Astrocyte (in vitro differentiated cells and primary cell): Measurements from ENCODE around the gene IRF9.

ENCODE experiments used
- EZH2 ChIP-seq: IDR thresholded peaks from 2 replicates; pipeline ENCODE4 v1.6.1; 2012; ENCODE audit warnings: mild to moderate bottlenecking, low read length, inconsistent platforms; ENCODE audit not compliant: insufficient read depth
- TF ChIP-seq, protein P1 (sequence below): IDR thresholded peaks from 2 replicates; pipeline ENCODE4 v1.5.1; 2011; ENCODE audit warnings: low read depth, mild to moderate bottlenecking, inconsistent platforms, low read length, moderate library complexity; ENCODE audit not compliant: insufficient read depth

DNA sequence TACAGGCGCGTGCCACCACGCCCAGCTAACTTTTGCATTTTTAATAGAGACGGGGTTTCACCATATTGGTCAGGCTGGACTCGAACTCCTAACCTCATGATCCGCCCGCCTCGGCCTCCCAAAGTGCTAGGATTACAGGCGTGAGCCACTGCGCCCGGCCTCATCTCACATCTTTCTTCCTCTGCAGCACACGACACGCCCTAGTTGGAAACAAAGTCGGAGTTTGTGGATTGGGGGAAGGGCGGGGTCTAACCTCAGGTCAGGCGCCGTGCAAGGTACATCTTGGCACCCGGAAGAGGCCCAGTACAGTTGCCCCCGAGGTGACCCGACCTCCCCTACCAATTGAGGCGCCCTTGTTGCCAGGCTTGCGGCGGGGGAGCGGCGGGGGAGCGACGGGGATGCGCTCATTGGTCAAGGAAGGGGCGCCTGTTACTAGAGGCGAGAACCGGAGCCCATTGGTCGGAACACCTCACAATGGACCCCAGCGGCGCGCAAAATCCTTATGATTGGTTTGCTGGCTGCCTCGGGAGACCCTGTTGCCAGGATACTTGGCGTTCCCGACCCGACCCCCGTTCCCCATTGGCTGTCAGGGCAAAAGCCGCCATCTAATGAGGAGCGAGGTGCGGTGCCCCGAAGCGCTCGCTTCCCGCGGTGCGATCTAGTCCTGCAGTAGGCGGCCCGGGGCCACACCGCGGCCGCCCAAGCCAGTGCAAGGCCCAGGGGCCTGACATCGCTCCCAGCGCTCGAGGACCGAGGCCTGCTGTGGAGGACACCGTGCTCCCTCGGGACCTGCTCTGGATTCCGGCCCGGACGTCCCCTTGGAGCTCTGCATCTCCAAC lies 10.6 kb downstream of the IRF9 start, which contains the start of gene REC8:
- TF ChIP-seq, protein P1, sequence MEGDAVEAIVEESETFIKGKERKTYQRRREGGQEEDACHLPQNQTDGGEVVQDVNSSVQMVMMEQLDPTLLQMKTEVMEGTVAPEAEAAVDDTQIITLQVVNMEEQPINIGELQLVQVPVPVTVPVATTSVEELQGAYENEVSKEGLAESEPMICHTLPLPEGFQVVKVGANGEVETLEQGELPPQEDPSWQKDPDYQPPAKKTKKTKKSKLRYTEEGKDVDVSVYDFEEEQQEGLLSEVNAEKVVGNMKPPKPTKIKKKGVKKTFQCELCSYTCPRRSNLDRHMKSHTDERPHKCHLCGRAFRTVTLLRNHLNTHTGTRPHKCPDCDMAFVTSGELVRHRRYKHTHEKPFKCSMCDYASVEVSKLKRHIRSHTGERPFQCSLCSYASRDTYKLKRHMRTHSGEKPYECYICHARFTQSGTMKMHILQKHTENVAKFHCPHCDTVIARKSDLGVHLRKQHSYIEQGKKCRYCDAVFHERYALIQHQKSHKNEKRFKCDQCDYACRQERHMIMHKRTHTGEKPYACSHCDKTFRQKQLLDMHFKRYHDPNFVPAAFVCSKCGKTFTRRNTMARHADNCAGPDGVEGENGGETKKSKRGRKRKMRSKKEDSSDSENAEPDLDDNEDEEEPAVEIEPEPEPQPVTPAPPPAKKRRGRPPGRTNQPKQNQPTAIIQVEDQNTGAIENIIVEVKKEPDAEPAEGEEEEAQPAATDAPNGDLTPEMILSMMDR: no peak
- no peak for TF ChIP-seq EZH2
